ENCODE data around the gene FGD4.

- TF ChIP-seq CTCF (IDR thresholded peaks at IDR 0.05; ENCODE audit: insufficient read depth, low read length), result no peak
- TF ChIP-seq POLR2AphosphoS5 (IDR thresholded peaks at IDR 0.05; ENCODE audit: low read depth), result no peak
- no peak for TF ChIP-seq SPI1 (IDR thresholded peaks at IDR 0.05; ENCODE audit: borderline replicate concordance, low read depth)
- no peak for TF ChIP-seq GABPA (IDR thresholded peaks at IDR 0.05; ENCODE audit: low read depth)
- no peak for TF ChIP-seq REST (IDR thresholded peaks at IDR 0.05; ENCODE audit: insufficient replicate concordance, low read depth)
These were observed 36.5 kb upstream of the FGD4 start for GRCh38 chr12:32362892-32363291.

Data from HL-60 (cell line).